ENCODE data around the gene LRG1.

DNA sequence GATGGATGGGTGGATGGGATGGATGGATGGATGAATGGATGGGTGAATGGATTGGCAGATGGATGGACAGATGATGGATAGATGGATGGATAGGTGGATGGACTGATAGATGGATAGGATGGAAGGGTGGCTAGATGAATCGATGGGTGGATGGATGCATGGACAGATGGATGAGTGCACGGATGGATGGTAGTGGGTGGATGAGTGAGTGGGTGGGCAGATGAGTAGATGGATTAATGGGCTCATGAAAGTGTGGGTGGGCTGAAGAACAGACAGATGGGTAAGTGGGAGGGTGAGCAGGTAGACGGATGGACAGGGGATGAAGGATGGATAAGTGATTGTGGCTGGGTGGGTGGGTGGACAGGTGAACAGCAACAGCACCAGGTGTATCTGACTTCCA lies 13.9 kb upstream of the LRG1 start:
- TF ChIP-seq, protein P1, sequence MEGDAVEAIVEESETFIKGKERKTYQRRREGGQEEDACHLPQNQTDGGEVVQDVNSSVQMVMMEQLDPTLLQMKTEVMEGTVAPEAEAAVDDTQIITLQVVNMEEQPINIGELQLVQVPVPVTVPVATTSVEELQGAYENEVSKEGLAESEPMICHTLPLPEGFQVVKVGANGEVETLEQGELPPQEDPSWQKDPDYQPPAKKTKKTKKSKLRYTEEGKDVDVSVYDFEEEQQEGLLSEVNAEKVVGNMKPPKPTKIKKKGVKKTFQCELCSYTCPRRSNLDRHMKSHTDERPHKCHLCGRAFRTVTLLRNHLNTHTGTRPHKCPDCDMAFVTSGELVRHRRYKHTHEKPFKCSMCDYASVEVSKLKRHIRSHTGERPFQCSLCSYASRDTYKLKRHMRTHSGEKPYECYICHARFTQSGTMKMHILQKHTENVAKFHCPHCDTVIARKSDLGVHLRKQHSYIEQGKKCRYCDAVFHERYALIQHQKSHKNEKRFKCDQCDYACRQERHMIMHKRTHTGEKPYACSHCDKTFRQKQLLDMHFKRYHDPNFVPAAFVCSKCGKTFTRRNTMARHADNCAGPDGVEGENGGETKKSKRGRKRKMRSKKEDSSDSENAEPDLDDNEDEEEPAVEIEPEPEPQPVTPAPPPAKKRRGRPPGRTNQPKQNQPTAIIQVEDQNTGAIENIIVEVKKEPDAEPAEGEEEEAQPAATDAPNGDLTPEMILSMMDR (IDR thresholded peaks at IDR 0.05), result no peak
- no peak for TF ChIP-seq POLR2AphosphoS5 (IDR thresholded peaks at IDR 0.05)
- no peak for TF ChIP-seq POLR2A (IDR thresholded peaks at IDR 0.05)
- TF ChIP-seq EP300 (IDR thresholded peaks at IDR 0.05), result no peak
